HG03457 (cell line): ENCODE data around the gene GPR158.

ENCODE experiments used
- ATAC-seq: cut with Tn5 transposase; IDR thresholded peaks from one replicate; pipeline ENCODE4 v1.9.1; 2021; ENCODE audit warnings: moderate number of reproducible peaks; ENCODE audit not compliant: unreplicated experiment

Gene GPR158

GRCh38 chr10:25191162-25191895 lies 16.5 kb downstream of the GPR158 start:
- ATAC-seq = no peak

GRCh38 chr10:25198151-25198550 lies 23.4 kb downstream of the GPR158 start:
- ATAC-seq = no peak

- ATAC-seq = no peak
Observed at GRCh38 chr10:25206693-25207414, 32.1 kb downstream of the GPR158 start.

- ATAC-seq = no peak
Observed at GRCh38 chr10:25209618-25210017, 34.8 kb downstream of the GPR158 start.

- ATAC-seq = no peak
Observed at GRCh38 chr10:25210265-25210664, 35.5 kb downstream of the GPR158 start.

GRCh38 chr10:25220156-25220555 lies 45.4 kb downstream of the GPR158 start:
- ATAC-seq = no peak

GRCh38 chr10:25222085-25222660 lies 47.4 kb downstream of the GPR158 start:
- ATAC-seq = no peak

GRCh38 chr10:25226775-25227682 lies 52.2 kb downstream of the GPR158 start:
- ATAC-seq = no peak

GRCh38 chr10:25231751-25232150 lies 57.0 kb downstream of the GPR158 start:
- no peak for ATAC-seq

GRCh38 chr10:25232204-25232603 lies 57.4 kb downstream of the GPR158 start:
- no peak for ATAC-seq

- no peak for ATAC-seq
Observed at GRCh38 chr10:25245165-25245564, 70.4 kb downstream of the GPR158 start.

GRCh38 chr10:25257646-25258045 lies 82.8 kb downstream of the GPR158 start:
- no peak for ATAC-seq

- no peak for ATAC-seq
Observed at GRCh38 chr10:25261110-25261509, 86.3 kb downstream of the GPR158 start.

- no peak for ATAC-seq
Observed at GRCh38 chr10:25261558-25261957, 86.8 kb downstream of the GPR158 start.

GRCh38 chr10:25263931-25264330 lies 89.1 kb downstream of the GPR158 start:
- ATAC-seq = no peak

GRCh38 chr10:25278180-25278579 lies 103.4 kb downstream of the GPR158 start:
- no peak for ATAC-seq

- ATAC-seq = no peak
Observed at GRCh38 chr10:25280076-25280475, 105.3 kb downstream of the GPR158 start.

GRCh38 chr10:25280573-25280972 lies 105.8 kb downstream of the GPR158 start:
- ATAC-seq = no peak

GRCh38 chr10:25285809-25286208 lies 111.0 kb downstream of the GPR158 start:
- ATAC-seq = no peak

GRCh38 chr10:25288181-25288580 lies 113.4 kb downstream of the GPR158 start:
- no peak for ATAC-seq
